ENCODE measurements around the gene PIK3CD. TPM values are rescaled to one million over a fixed set of nuclear protein-coding genes. Genes with fewer than 3 reads are reported as not detected.

The PIK3CD gene
- total RNA-seq, 1 experiment from 2014 or later: 0.77 TPM

DNA sequence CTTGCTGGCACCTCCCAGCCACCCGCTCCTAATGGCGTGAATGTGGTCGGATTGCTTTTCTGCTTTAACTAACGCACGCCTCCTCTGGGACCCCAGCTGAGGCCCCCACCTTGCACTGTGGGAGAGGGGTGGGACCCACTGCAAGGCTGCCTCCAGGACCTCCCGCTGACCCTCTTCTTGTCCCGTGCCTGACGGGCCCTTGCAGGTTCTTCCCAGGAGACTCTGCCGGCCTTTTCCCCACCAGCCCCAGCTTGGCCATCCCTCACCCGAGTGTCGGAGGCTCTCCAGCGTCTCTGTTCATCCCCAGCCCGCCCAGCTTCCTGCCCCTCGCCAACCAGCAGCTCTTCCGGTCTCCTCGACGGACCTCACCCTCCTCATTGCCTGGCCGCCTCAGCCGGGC lies 44.2 kb upstream of the PIK3CD start:
- TF ChIP-seq CTCF (IDR thresholded peaks at IDR 0.05; ENCODE audit: insufficient read depth in 1 of 2, low read depth in 1 of 2, low read length in 1 of 2, severe bottlenecking in 1 of 2, unreplicated experiment in 1 of 2): no peak
- Histone ChIP-seq H3K27me3 (replicated peaks; ENCODE audit: control insufficient read depth, insufficient read depth, low read length) (no peaks in the 10 kb centered on the region), H3K4me3 (ENCODE audit: low read depth, low read length) (no peak overlapping the region), H3K4me1 (no peaks in the 10 kb centered on the region), H3K36me3 (ENCODE audit: control insufficient read depth, insufficient read depth, low read length) (no peaks in the 10 kb centered on the region), H3K9me3 (no peaks in the 10 kb centered on the region)
- no TSS peak for BruUV-seq (replicated peaks)
- no peaks in the 10 kb centered on the region for H3K27me3 Mint-ChIP-seq (ENCODE audit: insufficient read depth, unreplicated experiment)
- no peaks in the 10 kb centered on the region for H3K9me3 Mint-ChIP-seq (ENCODE audit: unreplicated experiment)
- intact Hi-C loops (cut with micrococcal nuclease; ENCODE audit: unreplicated experiment): no loop called here
- POLR2A ChIA-PET: no interaction called here
- no peak overlapping the region for H3K4me3 Mint-ChIP-seq (ENCODE audit: unreplicated experiment)
- CTCF ChIA-PET: no interaction called here
- H3K36me3 Mint-ChIP-seq (ENCODE audit: insufficient read depth, unreplicated experiment): peaks cover 6% of the 10 kb centered on the region
- H3K4me1 Mint-ChIP-seq (ENCODE audit: low read depth, unreplicated experiment): no peaks in the 10 kb centered on the region
- H3K27ac Mint-ChIP-seq (ENCODE audit: unreplicated experiment): no peak overlapping the region
- no peak for DNase-seq

- Mint-ChIP-seq H3K4me1 (ENCODE audit: low read depth, unreplicated experiment) (no peaks in the 10 kb centered on the region), H3K4me3 (ENCODE audit: unreplicated experiment) (no peak overlapping the region), H3K27ac (ENCODE audit: unreplicated experiment) (no peak overlapping the region), H3K9me3 (ENCODE audit: unreplicated experiment) (no peaks in the 10 kb centered on the region), H3K36me3 (ENCODE audit: insufficient read depth, unreplicated experiment) (peaks cover 6% of the 10 kb centered on the region), H3K27me3 (ENCODE audit: insufficient read depth, unreplicated experiment) (no peaks in the 10 kb centered on the region)
- no peak for DNase-seq
- no peak for TF ChIP-seq CTCF (IDR thresholded peaks at IDR 0.05; ENCODE audit: insufficient read depth in 1 of 2, low read depth in 1 of 2, low read length in 1 of 2, severe bottlenecking in 1 of 2, unreplicated experiment in 1 of 2)
- H3K4me3 ChIP-seq (ENCODE audit: low read depth, low read length): no peak overlapping the region
- no peaks in the 10 kb centered on the region for H3K9me3 ChIP-seq
- no peaks in the 10 kb centered on the region for H3K27me3 ChIP-seq (replicated peaks; ENCODE audit: control insufficient read depth, insufficient read depth, low read length)
- ChIA-PET CTCF (no interaction called here), POLR2A (no interaction called here)
- H3K4me1 ChIP-seq: no peaks in the 10 kb centered on the region
- no TSS peak for BruUV-seq (replicated peaks)
- intact Hi-C loops (cut with micrococcal nuclease; ENCODE audit: unreplicated experiment): no loop called here
- no peaks in the 10 kb centered on the region for H3K36me3 ChIP-seq (ENCODE audit: control insufficient read depth, insufficient read depth, low read length)
Measured at GRCh38 chr1:9609998-9610397, 41.5 kb upstream of the PIK3CD start.

GRCh38 chr1:9610548-9610947 lies 41.0 kb upstream of the PIK3CD start:
- POLR2A ChIA-PET: no interaction called here

More at GRCh38 chr1:9610548-9610947, 41.0 kb upstream of the PIK3CD start:
- H3K9me3 Mint-ChIP-seq (ENCODE audit: unreplicated experiment): no peaks in the 10 kb centered on the region
- Histone ChIP-seq H3K4me1 (no peaks in the 10 kb centered on the region), H3K4me3 (ENCODE audit: low read depth, low read length) (no peak overlapping the region), H3K27me3 (replicated peaks; ENCODE audit: control insufficient read depth, insufficient read depth, low read length) (no peaks in the 10 kb centered on the region), H3K9me3 (no peaks in the 10 kb centered on the region), H3K36me3 (ENCODE audit: control insufficient read depth, insufficient read depth, low read length) (no peaks in the 10 kb centered on the region)
- CTCF ChIA-PET: interaction anchor here (0.6 kb wide), 1 partner anchor 821 kb away, joined by 3 read pairs; no protein-coding TSS in a partner anchor
- H3K27me3 Mint-ChIP-seq (ENCODE audit: insufficient read depth, unreplicated experiment): no peaks in the 10 kb centered on the region
- intact Hi-C loops (cut with micrococcal nuclease; ENCODE audit: unreplicated experiment): no loop called here
- H3K36me3 Mint-ChIP-seq (ENCODE audit: insufficient read depth, unreplicated experiment): peaks cover 6% of the 10 kb centered on the region
- no peaks in the 10 kb centered on the region for H3K4me1 Mint-ChIP-seq (ENCODE audit: low read depth, unreplicated experiment)
- no peak for DNase-seq
- no peak for TF ChIP-seq CTCF (IDR thresholded peaks at IDR 0.05; ENCODE audit: insufficient read depth in 1 of 2, low read depth in 1 of 2, low read length in 1 of 2, severe bottlenecking in 1 of 2, unreplicated experiment in 1 of 2)
- H3K27ac Mint-ChIP-seq (ENCODE audit: unreplicated experiment): no peak overlapping the region
- no TSS peak for BruUV-seq (replicated peaks)
- no peak overlapping the region for H3K4me3 Mint-ChIP-seq (ENCODE audit: unreplicated experiment)
